ENCODE data around the gene TERT.
"Not testable (repeated sequence)": the region's sequence is repeated elsewhere in the genome, so short reads cannot be mapped to it uniquely, and the experiment has no call there.

DNA sequence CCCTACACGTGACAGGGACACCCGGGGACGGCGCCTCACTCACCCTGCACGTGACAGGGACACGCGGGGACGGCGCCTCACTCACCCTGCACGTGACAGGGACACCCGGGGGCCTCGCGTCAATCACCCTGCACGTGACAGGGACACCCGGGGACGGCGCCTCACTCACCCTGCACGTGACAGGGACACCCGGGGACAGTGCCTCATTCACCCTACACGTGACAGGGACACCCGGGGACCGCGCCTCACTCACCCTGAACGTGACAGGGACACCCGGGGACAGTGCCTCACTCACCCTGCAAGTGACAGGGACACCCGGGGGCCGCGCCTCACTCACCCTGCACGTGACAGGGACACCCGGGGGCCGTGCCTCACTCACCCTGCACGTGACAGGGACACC, 5.3 kb downstream of the TERT start:
- TF ChIP-seq ESRRA (IDR thresholded peaks at IDR 0.05; ENCODE audit: borderline replicate concordance, low read length); POLR2A (IDR thresholded peaks at IDR 0.05; ENCODE audit: low read length); RFX5 (IDR thresholded peaks at IDR 0.05); EHMT2 (IDR thresholded peaks at IDR 0.05; ENCODE audit: low read depth); EP300 (IDR thresholded peaks at IDR 0.05); RAD21 (conservative IDR thresholded peaks at IDR 0.05 in 1 of 2, IDR thresholded peaks at IDR 0.05 in 1 of 2); SMC3 (IDR thresholded peaks at IDR 0.05); JUNB (IDR thresholded peaks at IDR 0.05); CHD4 (IDR thresholded peaks at IDR 0.05; ENCODE audit: borderline replicate concordance); MYC (IDR thresholded peaks at IDR 0.05; ENCODE audit: borderline replicate concordance, low read length): not testable (repeated sequence)
- TF ChIP-seq, protein P1, sequence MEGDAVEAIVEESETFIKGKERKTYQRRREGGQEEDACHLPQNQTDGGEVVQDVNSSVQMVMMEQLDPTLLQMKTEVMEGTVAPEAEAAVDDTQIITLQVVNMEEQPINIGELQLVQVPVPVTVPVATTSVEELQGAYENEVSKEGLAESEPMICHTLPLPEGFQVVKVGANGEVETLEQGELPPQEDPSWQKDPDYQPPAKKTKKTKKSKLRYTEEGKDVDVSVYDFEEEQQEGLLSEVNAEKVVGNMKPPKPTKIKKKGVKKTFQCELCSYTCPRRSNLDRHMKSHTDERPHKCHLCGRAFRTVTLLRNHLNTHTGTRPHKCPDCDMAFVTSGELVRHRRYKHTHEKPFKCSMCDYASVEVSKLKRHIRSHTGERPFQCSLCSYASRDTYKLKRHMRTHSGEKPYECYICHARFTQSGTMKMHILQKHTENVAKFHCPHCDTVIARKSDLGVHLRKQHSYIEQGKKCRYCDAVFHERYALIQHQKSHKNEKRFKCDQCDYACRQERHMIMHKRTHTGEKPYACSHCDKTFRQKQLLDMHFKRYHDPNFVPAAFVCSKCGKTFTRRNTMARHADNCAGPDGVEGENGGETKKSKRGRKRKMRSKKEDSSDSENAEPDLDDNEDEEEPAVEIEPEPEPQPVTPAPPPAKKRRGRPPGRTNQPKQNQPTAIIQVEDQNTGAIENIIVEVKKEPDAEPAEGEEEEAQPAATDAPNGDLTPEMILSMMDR (IDR thresholded peaks at IDR 0.05), result not testable (repeated sequence)
- TF ChIP-seq, protein P2, sequence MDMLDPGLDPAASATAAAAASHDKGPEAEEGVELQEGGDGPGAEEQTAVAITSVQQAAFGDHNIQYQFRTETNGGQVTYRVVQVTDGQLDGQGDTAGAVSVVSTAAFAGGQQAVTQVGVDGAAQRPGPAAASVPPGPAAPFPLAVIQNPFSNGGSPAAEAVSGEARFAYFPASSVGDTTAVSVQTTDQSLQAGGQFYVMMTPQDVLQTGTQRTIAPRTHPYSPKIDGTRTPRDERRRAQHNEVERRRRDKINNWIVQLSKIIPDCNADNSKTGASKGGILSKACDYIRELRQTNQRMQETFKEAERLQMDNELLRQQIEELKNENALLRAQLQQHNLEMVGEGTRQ (IDR thresholded peaks at IDR 0.05), result not testable (repeated sequence)
- TF ChIP-seq, protein P3, sequence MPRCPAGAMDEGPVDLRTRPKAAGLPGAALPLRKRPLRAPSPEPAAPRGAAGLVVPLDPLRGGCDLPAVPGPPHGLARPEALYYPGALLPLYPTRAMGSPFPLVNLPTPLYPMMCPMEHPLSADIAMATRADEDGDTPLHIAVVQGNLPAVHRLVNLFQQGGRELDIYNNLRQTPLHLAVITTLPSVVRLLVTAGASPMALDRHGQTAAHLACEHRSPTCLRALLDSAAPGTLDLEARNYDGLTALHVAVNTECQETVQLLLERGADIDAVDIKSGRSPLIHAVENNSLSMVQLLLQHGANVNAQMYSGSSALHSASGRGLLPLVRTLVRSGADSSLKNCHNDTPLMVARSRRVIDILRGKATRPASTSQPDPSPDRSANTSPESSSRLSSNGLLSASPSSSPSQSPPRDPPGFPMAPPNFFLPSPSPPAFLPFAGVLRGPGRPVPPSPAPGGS (IDR thresholded peaks at IDR 0.05), result not testable (repeated sequence)
- TF ChIP-seq, protein P4, sequence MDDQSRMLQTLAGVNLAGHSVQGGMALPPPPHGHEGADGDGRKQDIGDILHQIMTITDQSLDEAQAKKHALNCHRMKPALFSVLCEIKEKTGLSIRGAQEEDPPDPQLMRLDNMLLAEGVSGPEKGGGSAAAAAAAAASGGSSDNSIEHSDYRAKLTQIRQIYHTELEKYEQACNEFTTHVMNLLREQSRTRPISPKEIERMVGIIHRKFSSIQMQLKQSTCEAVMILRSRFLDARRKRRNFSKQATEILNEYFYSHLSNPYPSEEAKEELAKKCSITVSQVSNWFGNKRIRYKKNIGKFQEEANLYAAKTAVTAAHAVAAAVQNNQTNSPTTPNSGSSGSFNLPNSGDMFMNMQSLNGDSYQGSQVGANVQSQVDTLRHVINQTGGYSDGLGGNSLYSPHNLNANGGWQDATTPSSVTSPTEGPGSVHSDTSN (IDR thresholded peaks at IDR 0.05), result not testable (repeated sequence)
